NB4 (cell line): ENCODE results near the gene EXOC4.

ENCODE experiments used
- MYC ChIP-seq: IDR thresholded peaks from 2 replicates; pipeline ENCODE4 v1.6.1; 2011; ENCODE audit warnings: low read depth, low read length
- POLR2A ChIP-seq: IDR thresholded peaks from 2 replicates; pipeline ENCODE4 v1.6.1; 2011; ENCODE audit warnings: mild to moderate bottlenecking; ENCODE audit not compliant: insufficient read length; ENCODE audit errors: extremely low read depth

GRCh38 chr7:133246558-133246957, 6.3 kb upstream of the EXOC4 start:
- TF ChIP-seq POLR2A (no peak), MYC (no peak)
